ENCODE data around the gene NAA60. TPM values are rescaled to one million over a fixed set of nuclear protein-coding genes. Genes with fewer than 3 reads are reported as not detected.
A peak's percentile ranks its signal among the peaks of the same experiment; 100 is the strongest.
"Not testable (repeated sequence)": the region's sequence is repeated elsewhere in the genome, so short reads cannot be mapped to it uniquely, and the experiment has no call there.

NAA60 gene
- total and polyA plus RNA-seq, 2 experiments from 2014 or later: 47.2 to 82.4 TPM

- Histone ChIP-seq H3K27me3 (no peaks in the 10 kb centered on the region), H3K9me2 (replicated peaks; ENCODE audit: insufficient read depth) (no peaks in the 10 kb centered on the region), H3K79me2 (peaks cover 27% of the 10 kb centered on the region), H3K4me1 (ENCODE audit: insufficient read depth) (peaks cover 7% of the 10 kb centered on the region), H3K4me3 (no peak overlapping the region), H3K9me3 (ENCODE audit: low read depth) (no peaks in the 10 kb centered on the region), H2AFZ (no peak overlapping the region), H3K36me3 (replicated peaks; ENCODE audit: insufficient read depth, low read depth) (no peaks in the 10 kb centered on the region), H3K27ac (no peak overlapping the region), H3K4me2 (no peak overlapping the region), H4K20me1 (ENCODE audit: insufficient read depth, poor library complexity, severe bottlenecking) (no peaks in the 10 kb centered on the region)
- WGBS (ENCODE audit: low lambda C conversion rate, missing lambda C conversion rate): 97% methylated on average over 16 of the region's 16 CpGs
- DNase-seq (ENCODE audit: low spot score): no peak
- TF ChIP-seq EZH2phosphoT487 (IDR thresholded peaks at IDR 0.05; ENCODE audit: low read depth, severe bottlenecking, unreplicated experiment): no peak
- no peak for TF ChIP-seq CTCF (IDR thresholded peaks at IDR 0.05; ENCODE audit: poor library complexity)
- TF ChIP-seq EZH2 (IDR thresholded peaks at IDR 0.05; ENCODE audit: borderline replicate concordance): no peak
Measured at GRCh38 chr16:3498988-3499387, 55.5 kb downstream of the NAA60 start.

- not testable (repeated sequence) for H4K20me1 ChIP-seq (ENCODE audit: insufficient read depth, poor library complexity, severe bottlenecking); H3K36me3 ChIP-seq (replicated peaks; ENCODE audit: insufficient read depth, low read depth); H3K9me3 ChIP-seq (ENCODE audit: low read depth); H3K4me1 ChIP-seq (ENCODE audit: insufficient read depth); DNase-seq (ENCODE audit: low spot score); H3K27me3 ChIP-seq; H3K9me2 ChIP-seq (replicated peaks; ENCODE audit: insufficient read depth)
- 35% methylated on average over 24 of the region's 24 CpGs for WGBS (ENCODE audit: low lambda C conversion rate, missing lambda C conversion rate)
- Histone ChIP-seq H3K79me2 (peaks cover 33% of the 10 kb centered on the region), H3K4me3 (peak overlapping the region; percentile 85), H2AFZ (peak overlapping the region; percentile 92), H3K4me2 (peak overlapping the region; percentile 91), H3K27ac (peak overlapping the region; percentile 80)
Measured at GRCh38 chr16:3501412-3501761, 57.9 kb downstream of the NAA60 start.

GRCh38 chr16:3501783-3502400 lies 58.4 kb downstream of the NAA60 start:
- peak overlapping the region; percentile 92 for H2AFZ ChIP-seq
- peaks cover 33% of the 10 kb centered on the region for H3K79me2 ChIP-seq
- H3K4me1 ChIP-seq (ENCODE audit: insufficient read depth): peaks cover 7% of the 10 kb centered on the region
- H3K4me3 ChIP-seq: peak overlapping the region; percentile 85
- H3K27me3 ChIP-seq: no peaks in the 10 kb centered on the region
- TF ChIP-seq EZH2 (IDR thresholded peaks at IDR 0.05; ENCODE audit: borderline replicate concordance): no peak
- no peak for TF ChIP-seq CTCF (IDR thresholded peaks at IDR 0.05; ENCODE audit: poor library complexity)
- no peak for TF ChIP-seq EZH2phosphoT487 (IDR thresholded peaks at IDR 0.05; ENCODE audit: low read depth, severe bottlenecking, unreplicated experiment)
- peak overlapping the region; percentile 91 for H3K4me2 ChIP-seq
- peak overlapping the region; percentile 80 for H3K27ac ChIP-seq
- 86% methylated on average over 22 of the region's 22 CpGs for WGBS (ENCODE audit: low lambda C conversion rate, missing lambda C conversion rate)
- H4K20me1 ChIP-seq (ENCODE audit: insufficient read depth, poor library complexity, severe bottlenecking): no peaks in the 10 kb centered on the region
- DNase-seq (ENCODE audit: low spot score): no peak
- H3K36me3 ChIP-seq (replicated peaks; ENCODE audit: insufficient read depth, low read depth): no peaks in the 10 kb centered on the region
- no peaks in the 10 kb centered on the region for H3K9me2 ChIP-seq (replicated peaks; ENCODE audit: insufficient read depth)
- H3K9me3 ChIP-seq (ENCODE audit: low read depth): no peaks in the 10 kb centered on the region

- Histone ChIP-seq H3K9me2 (replicated peaks; ENCODE audit: insufficient read depth) (no peaks in the 10 kb centered on the region), H4K20me1 (ENCODE audit: insufficient read depth, poor library complexity, severe bottlenecking) (no peaks in the 10 kb centered on the region), H3K4me3 (no peak overlapping the region), H2AFZ (no peak overlapping the region), H3K4me2 (no peak overlapping the region), H3K27me3 (no peaks in the 10 kb centered on the region), H3K36me3 (replicated peaks; ENCODE audit: insufficient read depth, low read depth) (no peaks in the 10 kb centered on the region), H3K79me2 (peaks cover 33% of the 10 kb centered on the region), H3K4me1 (ENCODE audit: insufficient read depth) (peaks cover 7% of the 10 kb centered on the region), H3K27ac (no peak overlapping the region), H3K9me3 (ENCODE audit: low read depth) (no peaks in the 10 kb centered on the region)
- DNase-seq (ENCODE audit: low spot score): no peak
- WGBS (ENCODE audit: low lambda C conversion rate, missing lambda C conversion rate): 90% methylated on average over 6 of the region's 6 CpGs
- no peak for TF ChIP-seq EZH2 (IDR thresholded peaks at IDR 0.05; ENCODE audit: borderline replicate concordance)
- no peak for TF ChIP-seq EZH2phosphoT487 (IDR thresholded peaks at IDR 0.05; ENCODE audit: low read depth, severe bottlenecking, unreplicated experiment)
- no peak for TF ChIP-seq CTCF (IDR thresholded peaks at IDR 0.05; ENCODE audit: poor library complexity)
Measured at GRCh38 chr16:3503523-3503922, 60.0 kb downstream of the NAA60 start.

All from hepatocyte (in vitro differentiated cells).